NCI-H345 (cell line): Measurements from ENCODE around the gene MCOLN2.

Experiments used
- DNase-seq: peaks from one replicate; lab custom pipeline; 2025; lab: John Stamatoyannopoulos, UW

Gene MCOLN2

DNA sequence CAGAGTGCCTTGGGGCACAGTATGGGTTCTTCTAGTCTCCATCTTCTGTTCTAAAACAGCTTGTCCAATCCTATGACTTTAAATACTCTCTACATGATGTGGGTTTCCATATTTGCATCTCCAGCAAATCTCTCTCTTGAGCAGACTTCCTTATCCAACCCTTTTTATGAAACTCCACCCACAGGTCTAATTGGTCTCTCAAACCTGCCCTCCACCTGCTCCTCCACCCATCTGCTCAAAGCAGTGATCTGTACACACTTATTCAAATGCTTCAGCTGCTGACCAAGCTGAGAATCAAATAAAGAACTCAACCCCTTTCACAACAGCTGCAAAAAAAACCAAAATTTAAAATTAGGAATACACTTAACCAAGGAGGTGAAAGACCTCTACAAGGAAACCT is 11.5 kb downstream of the MCOLN2 start:
- DNase-seq, result no peak

DNA sequence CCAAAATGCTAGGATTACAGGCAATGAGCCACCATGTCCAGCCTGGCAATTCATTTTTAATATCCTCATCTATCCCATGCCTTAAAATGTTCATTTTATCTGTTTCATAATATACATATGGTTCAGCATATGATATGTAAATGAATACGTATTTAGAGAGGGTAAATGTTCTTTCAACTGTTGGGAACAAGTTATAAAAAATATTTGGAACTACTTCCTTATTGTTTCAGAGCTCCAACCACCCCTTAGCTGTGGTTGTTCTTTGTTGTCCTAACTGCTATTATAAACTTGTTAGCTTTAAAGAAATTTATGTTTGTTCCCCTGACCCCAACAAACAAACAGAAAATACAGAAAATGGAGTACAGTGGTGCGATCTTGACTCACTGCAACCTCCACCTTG is 14.5 kb downstream of the MCOLN2 start:
- no peak for DNase-seq

DNA sequence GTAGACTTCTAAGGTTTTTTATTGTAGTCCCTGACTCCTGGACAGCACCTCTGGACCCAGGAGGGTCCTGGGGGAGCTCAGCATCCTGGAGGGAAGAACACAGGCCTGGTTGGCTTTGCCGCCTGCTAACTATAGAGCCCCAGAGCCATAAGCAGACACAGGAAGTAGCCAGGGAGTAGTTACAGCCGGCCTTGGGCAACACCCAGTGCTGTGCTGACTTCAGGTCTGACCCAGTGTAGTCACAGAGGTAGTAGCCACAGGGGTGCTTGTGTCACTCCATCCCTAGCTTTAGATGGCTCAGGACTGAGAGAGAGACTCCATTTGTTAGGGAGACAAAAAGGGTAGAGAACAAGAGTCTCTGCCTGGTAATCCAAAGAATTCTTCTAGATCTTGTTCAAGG is 21.9 kb downstream of the MCOLN2 start:
- no peak for DNase-seq

DNA sequence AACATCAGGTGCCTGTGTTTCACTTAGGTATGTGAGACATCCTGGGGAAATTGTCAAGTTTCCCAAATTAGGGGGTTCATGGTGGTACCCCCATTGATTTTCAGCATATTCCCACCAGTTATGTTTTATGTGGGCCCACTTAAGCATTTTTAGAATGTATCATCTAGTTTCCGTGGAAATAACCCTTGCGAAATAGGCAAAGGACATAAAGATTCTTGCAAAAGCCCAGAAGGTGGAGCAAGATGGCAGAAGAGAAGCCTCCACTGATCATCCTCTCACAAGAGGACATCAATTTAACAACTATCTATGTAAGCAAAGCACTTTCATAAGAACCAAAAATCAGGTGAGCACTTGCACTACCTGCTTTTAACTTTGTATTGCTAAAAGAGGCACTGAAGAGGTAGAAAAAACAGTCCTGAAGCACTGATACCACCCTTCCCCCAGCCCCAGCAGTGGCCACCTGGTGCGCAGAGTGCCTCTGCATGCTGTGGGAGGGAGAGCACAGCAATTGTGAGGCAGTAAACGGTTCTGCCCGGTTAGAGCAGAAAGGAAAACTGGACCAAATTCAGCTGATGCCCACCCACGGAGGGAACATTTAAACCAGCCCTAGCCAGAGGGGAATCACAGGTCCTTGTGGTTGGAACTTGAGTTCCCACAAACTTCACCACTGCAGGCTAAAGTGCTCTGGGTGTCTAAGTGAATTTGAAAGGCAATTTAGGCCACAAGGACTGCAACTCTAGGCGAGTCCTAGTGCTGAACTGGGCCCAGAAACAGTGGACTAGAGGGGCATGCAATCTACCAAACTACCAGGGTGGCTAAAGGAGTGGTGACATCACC is 23.2 kb downstream of the MCOLN2 start:
- peak; percentile 2 for DNase-seq

DNA sequence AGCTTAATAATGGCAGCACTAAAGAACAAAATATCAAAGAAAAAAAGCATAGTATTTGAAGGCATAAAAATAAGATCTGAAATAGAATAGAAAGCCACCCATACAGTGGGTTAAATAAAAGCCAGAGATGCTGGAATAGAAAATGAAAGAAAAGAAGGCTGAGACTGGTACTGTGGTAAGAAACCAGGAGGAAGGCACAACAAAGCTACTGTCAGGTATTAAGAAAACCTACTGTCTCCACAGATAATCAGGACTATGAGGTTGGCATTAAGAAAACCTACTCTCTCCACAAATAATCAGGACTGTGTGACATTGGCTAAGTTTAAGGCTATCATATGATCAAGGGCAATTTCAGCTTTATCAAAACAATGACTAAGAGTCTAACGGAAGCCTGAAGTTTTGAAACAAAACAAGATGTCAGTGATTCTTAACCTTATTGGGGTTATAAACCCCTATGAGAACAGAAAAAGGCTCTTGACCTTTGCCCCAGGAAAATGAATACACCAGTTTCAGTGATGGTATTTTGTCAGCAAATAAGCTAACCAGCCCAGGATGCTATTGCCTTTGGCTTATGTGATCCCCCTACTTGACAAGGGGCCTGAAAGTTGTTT is 24.4 kb downstream of the MCOLN2 start:
- DNase-seq, result no peak

DNA sequence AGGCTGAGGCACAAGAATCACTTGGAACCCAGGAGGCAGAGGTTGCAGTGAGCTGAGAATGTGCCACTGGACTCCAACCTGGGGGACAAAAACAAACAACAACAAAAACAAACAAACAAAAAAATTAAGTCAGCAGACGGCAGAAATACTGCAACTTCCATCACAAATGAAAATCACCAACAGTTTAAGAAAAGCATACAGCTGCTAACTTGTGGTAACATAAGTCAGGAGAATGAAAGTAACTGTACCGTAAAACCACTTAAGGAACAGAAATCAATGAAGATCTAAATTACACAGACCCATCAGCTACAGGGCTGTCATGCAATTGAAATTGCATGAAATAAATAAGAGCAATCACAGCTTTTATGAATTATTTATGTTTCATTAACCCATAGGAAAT is 25.0 kb downstream of the MCOLN2 start:
- DNase-seq, result no peak

DNA sequence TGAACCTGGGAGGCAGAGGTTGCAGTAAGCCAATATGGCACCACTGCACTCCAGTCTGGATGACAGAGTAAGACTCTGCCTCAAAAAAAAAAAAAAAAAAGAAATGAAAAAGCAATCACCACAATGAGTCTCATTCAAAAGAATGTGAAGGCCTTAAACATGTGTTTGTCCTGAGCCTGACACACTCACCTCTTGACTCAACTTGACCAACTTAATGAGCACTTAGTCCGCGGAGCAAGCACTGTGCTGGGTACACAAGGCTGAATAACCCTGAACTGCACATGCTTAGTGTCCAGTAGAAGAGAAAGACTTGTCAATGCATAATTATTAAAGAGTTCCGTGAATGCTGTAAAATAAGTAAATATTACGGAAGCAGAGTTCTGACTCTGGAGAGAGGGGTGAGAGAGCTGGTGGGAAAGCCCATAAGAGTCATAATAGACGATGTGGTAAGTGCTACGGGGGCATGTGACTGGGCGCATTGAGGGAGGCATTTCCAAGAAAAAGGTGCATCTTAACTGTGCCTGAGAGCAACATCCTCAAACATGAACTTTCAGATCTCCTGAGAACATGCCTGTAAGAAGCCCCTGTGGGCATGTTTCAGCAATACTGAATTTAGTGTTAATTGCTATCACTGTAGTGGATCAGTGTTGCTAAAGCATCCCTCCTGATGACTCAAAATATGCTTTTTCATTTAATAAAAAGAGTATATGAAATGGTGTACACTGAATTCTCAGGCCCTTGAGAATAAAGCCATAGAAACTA is 27.2 kb downstream of the MCOLN2 start:
- no peak for DNase-seq

DNA sequence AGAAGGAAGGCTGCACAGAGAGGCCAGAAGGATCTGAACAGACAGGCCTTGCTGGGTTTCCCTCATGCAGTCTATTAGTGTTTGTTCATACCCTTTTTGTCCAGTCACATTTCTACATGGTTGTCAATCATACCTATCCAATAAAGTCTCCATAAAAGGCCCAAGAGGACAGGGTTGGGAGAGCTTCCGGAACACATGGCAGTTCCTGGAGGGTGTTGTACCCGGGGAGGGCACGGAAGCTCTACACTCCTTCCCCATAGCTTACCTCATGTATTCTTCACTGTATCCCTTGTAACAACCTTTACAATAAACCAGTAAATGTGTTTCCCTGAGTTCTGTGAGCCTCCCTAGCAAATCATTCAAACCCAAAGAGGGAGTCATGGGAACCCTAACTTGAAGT is 28.0 kb downstream of the MCOLN2 start:
- DNase-seq, result no peak

DNA sequence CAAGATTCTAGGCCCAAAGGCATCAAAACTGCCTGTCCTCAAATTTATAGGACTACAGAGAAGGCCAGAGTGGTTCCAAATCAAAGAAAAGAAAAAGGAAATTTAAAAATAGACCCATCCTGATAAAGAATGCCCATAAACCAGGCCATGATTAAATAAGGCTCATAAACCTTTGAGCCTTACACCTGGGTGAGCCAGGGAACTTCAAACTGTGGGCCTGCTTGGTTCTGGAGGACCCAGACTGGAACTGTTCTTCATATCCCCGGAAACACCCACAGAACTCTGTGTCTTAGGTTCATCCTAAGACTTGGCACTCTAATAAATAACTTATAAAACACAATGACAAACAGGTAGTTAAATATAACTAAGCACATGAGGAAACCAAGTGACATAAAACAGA is 28.8 kb downstream of the MCOLN2 start:
- no peak for DNase-seq

DNA sequence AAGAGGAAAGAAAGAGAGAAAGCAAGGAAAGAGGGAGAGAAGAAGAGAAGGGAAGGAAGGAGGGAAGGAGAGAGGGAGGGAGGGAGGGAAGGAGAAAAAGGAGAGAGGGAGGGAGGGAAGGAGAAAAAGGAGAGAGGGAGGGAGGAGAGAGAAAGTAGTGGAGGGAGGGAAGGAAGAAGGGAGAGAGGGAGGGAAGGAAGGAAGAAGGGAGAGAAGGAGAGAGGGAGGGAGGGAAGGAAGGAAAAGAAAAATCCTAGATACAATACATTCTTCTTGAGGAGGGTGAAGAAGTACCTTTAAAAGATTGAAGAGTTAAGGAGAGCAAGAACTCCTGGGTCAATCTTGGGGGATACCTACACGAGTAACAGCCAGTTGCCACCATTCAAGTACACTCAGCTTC is 29.2 kb downstream of the MCOLN2 start:
- DNase-seq, result no peak

DNA sequence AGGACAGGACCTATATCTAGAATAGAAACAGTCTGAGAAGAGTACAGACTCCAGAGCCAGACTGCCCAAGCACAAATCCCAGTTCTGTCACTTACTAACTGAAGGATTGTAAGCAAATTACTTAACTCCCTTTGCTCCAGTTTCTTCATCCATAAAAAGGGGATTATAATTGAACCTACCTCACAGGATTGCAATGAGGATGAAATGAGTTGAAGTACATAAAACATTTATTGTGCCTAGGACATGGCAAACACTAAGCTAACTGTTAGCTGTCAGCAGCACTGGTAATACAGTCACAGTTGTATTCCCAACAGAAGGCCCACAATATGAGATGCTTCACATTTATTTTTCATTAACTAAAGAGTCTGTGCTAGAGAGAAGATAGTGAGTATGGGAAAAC is 33.9 kb downstream of the MCOLN2 start:
- no peak for DNase-seq

DNA sequence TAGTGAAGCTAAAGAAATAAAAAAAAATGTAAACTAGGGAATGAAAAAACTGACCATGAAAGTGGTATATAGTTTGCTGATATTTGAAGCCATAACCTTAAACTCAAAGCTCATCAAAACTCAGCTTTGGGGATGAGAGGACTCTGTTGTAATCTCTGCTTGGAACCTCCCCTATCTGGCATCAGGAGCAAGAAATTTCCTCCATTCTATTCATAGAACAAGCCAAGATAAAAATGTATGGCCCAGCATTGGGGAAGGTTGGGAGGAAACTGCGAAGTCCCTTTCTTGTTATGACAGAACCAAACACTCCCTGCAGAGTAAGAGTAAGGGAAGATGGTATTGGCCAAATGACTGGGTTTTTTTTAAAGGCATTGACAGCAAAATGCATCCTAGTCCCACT is 35.6 kb downstream of the MCOLN2 start:
- no peak for DNase-seq

DNA sequence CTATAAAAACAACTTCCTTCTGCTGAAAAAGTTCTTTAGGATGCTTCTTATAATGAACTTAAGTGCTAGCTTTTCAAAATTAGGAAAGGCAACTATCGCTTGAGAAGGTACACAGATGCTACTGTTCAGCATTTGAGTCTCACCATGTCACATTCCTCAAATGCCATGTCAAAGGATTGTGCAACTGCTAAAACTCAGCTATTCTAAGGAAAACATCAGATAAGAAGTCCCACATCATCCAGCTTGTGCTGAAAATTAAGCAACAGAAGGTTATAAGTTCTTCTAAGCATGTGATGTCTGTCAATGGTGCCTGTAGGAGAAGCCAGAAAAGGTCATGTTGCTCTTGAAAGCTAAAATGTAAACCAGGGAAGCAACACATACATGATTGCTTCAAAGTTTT is 36.5 kb downstream of the MCOLN2 start:
- no peak for DNase-seq

DNA sequence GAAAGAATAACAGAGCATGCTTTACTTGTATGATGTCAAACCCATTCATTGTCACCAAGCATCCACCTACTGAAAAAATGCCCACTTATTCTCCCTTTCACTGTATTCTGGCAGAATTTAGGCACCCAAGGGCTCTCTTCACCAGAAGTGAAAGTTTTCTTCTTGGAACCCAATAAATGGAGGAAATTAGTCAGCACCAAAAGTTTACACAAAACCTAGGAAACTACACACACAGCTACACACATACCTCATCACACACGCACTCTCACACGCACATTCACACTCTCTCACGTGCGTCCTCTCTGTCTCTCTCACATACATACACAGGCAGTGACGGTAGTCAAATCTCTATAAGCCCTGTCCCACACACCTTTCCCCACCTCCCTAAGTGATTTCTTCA is 37.6 kb downstream of the MCOLN2 start:
- no peak for DNase-seq

DNA sequence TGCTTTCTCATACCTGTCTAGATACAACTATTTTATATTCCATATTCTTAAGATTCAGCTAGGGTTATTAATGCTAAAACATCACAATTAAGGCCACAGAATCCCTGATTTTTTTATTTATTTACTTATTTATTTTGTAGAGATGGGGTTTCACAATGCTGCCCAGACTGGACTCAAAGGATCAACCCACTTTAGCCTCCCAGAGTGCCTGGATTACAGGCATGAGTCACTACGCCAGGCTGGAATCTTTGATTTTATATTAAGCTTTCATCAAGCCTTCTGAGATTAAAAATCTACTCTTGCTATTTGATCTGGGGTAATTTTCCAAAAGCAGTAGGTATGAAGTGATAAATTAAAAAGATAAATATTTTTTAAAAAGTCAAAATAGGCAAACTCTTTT is 38.9 kb downstream of the MCOLN2 start:
- DNase-seq, result no peak

DNA sequence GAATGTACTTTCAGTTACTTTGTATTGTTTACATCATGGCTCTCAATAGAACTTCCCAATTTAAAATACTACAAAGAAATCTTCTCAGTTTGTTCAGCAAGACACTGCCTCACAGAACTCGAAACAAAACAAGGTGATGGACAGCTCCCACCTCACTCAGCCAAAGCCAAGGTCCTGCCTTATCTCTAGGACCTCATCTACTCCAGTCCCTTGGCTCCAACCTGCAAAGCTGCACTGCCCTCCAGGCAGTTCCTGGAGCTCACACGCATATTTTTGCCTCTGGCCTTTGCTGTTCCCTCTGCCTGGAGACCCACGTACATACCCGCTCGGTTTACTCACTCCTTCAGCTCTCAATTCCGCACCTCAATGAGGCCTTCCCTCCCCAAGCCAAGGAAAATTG is 40.3 kb downstream of the MCOLN2 start:
- DNase-seq, result no peak

DNA sequence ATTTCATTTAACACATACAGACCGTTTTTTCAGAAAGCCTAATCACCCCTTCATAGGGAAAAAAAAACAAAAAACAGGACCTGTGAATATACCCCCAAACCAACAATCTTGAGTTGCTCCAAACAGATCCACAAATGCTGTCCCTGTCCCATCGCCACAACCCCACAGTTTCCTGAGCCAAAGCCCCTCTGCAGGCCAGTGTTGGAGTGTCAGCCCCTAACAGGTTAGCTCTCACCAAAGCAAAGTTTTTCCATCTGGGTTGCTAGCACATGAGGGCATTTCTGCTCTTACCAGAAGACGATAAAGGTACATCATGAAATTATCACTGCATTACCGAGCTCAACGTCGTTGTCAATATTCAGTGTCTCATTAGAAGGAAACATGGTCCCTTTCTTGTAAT is 40.8 kb downstream of the MCOLN2 start:
- no peak for DNase-seq

DNA sequence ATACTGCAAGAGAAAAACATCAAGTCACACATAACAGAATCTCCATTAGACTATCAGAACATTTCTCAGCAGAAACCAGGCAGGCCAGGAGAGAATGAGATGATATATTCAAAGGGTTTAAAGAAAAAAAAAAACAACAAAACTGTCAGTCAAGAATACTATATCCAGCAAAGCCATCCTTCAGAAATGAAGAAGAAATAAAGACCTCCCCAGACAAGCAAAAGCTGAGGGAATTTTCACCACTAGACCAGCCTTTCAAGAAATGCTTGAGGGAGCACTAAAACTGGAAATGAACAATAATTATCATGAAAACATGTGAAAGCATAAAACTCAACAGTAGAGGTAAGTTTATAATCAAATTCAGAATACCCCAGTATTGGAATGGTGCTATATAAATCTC is 47.2 kb downstream of the MCOLN2 start:
- no peak for DNase-seq

DNA sequence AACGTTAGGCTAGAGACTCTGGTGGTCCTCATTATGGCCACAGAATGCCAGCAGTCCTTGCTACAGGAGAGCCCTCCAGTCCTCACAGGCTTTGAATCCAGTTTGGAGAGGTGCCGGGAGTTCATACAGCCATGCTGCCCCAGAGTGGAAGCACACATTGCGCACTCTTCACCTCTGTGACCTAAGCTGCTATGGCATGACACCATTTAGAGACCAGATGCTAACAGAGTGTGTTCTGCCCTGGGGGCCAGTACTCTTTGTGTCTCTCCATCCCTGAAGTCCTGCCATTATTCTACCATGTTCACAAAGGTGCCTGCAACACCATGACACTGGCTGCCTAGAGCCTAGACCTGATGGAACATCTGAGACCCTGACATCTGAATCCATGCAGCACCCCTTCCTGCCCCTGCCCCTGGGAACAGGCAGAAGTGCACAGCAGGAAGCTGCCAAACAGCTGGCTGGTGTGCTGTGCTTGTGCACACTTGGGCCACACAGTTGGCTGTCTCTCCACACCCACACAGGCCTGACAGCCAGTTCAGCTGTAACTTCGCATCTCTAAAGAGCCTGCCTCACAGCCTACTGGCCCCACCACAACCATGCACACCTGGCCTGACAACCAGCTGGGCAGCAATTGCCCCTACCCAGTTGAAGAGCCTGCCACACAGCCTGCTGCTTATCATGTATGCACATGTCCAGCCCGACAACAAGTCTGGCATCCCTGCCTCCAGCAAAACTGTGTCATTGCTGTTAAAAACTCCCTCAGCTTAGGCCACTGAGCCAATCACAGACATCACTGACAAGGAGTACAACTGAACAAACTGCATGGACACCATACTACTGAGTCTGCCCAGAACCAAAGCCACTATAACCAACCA is 49.1 kb downstream of the MCOLN2 start:
- DNase-seq, result no peak

DNA sequence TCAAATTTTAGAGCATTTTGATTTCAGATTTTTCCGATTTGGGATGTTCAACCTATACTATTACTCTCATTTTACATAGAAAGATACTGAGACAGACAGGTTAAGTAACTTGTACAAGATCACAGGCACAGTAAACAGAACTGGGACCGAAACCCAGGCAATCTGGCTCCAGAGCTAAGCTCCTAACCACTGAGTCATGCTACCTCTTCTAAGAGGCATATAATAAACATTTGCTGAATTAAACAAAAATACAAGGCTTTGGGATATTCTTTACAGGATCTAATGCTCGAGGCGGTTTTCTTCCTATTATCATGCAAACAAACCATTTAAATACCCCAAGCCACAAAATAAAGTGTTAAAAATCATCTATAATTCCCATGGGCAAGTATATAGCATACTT is 50.3 kb downstream of the MCOLN2 start:
- no peak for DNase-seq

DNA sequence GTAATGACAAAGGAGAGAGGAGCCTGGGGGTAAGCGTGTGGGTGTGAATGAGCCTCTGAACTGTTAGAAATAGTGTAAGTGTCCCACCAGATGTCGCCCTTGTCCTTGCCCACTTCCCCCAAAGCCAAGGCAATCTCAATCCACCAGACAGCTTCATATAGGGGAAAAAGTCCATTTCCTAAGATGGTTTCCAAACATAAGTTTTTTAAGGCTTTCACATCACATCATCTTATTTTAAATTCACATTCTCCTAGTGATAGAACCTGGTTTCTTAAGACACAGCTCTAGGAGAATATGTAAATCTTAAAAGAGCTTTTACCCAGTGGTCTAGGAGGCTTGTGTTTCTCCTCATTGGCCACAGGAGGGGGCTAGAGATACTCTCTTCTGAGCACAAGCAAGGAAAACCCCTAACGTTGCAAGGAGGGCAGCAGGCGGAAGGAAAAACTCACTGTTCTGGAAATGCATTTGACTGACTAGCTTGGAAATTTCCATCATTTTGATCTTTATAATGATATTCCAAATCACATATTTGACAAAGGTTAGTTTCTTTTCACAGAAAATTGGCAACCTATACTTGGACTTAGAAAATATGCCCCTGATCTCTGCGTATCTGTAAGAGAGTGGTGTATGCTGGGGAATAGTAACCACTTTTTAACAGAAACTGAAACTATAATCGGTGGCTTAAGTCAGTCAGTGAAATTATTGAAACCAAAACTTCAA is 52.0 kb downstream of the MCOLN2 start:
- DNase-seq, result peak; percentile 88

DNA sequence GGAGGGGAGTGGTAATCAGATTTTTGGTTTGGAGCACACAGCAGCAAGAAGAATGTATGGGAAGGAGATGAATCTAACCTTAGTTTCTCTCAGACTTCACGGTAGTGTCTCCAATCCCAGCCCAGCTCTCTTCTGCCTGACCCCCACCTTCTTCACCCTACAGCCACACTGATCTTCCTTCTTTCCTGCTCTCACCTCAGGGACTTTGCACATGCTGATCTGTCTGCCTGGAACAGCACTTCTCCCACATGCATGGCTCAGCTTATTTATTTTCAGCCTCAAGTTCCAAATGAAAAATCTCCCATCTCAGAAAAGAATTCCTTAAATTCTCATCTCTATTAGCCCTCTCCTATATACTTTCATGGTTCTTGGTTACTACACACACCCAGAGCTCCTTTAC is 55.1 kb downstream of the MCOLN2 start:
- no peak for DNase-seq
